ENCODE data around the gene CCN2.

GRCh38 chr6:131968656-131969055 lies 17.5 kb upstream of the CCN2 start:
- no peak for TF ChIP-seq POLR2AphosphoS5 (IDR thresholded peaks at IDR 0.05; ENCODE audit: borderline replicate concordance, low read depth, low read length)
- TF ChIP-seq EZH2 (IDR thresholded peaks at IDR 0.05), result no peak
